B cell (primary cell): ENCODE data around the gene AMOTL1. TPM values are rescaled to one million over a fixed set of nuclear protein-coding genes. Genes with fewer than 3 reads are reported as not detected.
A peak's percentile ranks its signal among the peaks of the same experiment; 100 is the strongest.

ENCODE experiments used
- ATAC-seq: fragments of 200-7000 bp; cut with Tn5 transposase; one replicate; pipeline ENCODE4 v1.10.0; 2021; ENCODE audit warnings: low read depth, mild to moderate bottlenecking, moderate number of reproducible peaks, moderate library complexity
- CTCF ChIA-PET: fragments of 350-600 bp; sonication (Branson Sonifier 250); formaldehyde crosslinking; loops from one replicate; lab custom pipeline; 2021; ENCODE audit warnings: antibody characterized with exemption, inconsistent platforms; lab: Charles Lee
- POLR2A ChIA-PET: fragments of 350-600 bp; sonication (Branson Sonifier 250); formaldehyde crosslinking; loops from one replicate; lab custom pipeline; 2021; ENCODE audit warnings: antibody characterized with exemption; lab: Charles Lee
- DNase-seq: peaks from one replicate; pipeline ENCODE4 v3.0.0; 2013
- H2AFZ ChIP-seq: 2 replicates; pipeline ENCODE4 v1.6.1; 2012; ENCODE audit warnings: mild to moderate bottlenecking, low read depth, low read length; ENCODE audit not compliant: insufficient read depth, poor library complexity, severe bottlenecking
- H3K27ac ChIP-seq, 2 donors: 1 replicate in 1 of 2; 2 replicates in 1 of 2; pipeline ENCODE4 v1.5.1; 2012 to 2013; ENCODE audit warnings: low read length in 2 of 2, mild to moderate bottlenecking in 2 of 2, moderate library complexity in 1 of 2
- H3K27me3 ChIP-seq, 4 experiments: fragments of 200-600 bp in 1 of 4; sonication (generic) in 1 of 4; replicated peaks in 1 of 4; 1 replicate in 2 of 4; 2 replicates in 2 of 4; pipeline versions ENCODE4 v1.6.1 to v1.7.0; 2013 to 2016; ENCODE audit warnings: low read length in 3 of 4, mild to moderate bottlenecking in 2 of 4, mixed read lengths in 1 of 4, moderate library complexity in 1 of 4; ENCODE audit not compliant: insufficient read depth in 4 of 4, control insufficient read depth in 3 of 4; ENCODE audit errors: control extremely low read depth in 1 of 4
- H3K36me3 ChIP-seq, 2 experiments: replicated peaks in 1 of 2; 1 replicate in 1 of 2; 2 replicates in 1 of 2; pipeline versions ENCODE4 v1.6.1 to v1.7.1; 2013; ENCODE audit warnings: low read length in 1 of 2; ENCODE audit not compliant: insufficient read depth in 2 of 2, control insufficient read depth in 1 of 2; ENCODE audit errors: control extremely low read depth in 1 of 2, extremely low read depth in 1 of 2
- H3K4me1 ChIP-seq, 2 donors: fragments of 200-600 bp in 1 of 2; sonication (generic) in 1 of 2; 1 replicate in 1 of 2; 2 replicates in 1 of 2; pipeline versions ENCODE4 v1.5.1 to v1.6.1; 2013 to 2017; ENCODE audit warnings: low read length in 2 of 2; ENCODE audit not compliant: control insufficient read depth in 2 of 2, insufficient read depth in 2 of 2
- H3K4me2 ChIP-seq: replicated peaks from 2 replicates; pipeline ENCODE3; 2012; ENCODE audit warnings: mild to moderate bottlenecking, low read depth, low read length; ENCODE audit not compliant: poor library complexity, severe bottlenecking
- H3K4me3 ChIP-seq, 5 experiments: fragments of 200-600 bp in 1 of 5; sonication (generic) in 1 of 5; 1 replicate in 3 of 5; 2 replicates in 2 of 5; pipeline versions ENCODE4 v1.5.1 to v1.7.0; 2011 to 2016; ENCODE audit warnings: low read length in 4 of 5, mild to moderate bottlenecking in 4 of 5, low read depth in 2 of 5, control low read depth in 1 of 5, moderate library complexity in 1 of 5; ENCODE audit not compliant: insufficient read depth in 1 of 5; ENCODE audit errors: control extremely low read depth in 1 of 5, extremely low read depth in 1 of 5
- H3K79me2 ChIP-seq: fragments of 200-600 bp; sonication (generic); one replicate; pipeline ENCODE4 v1.6.0; 2016; ENCODE audit warnings: low read length; ENCODE audit not compliant: control insufficient read depth, insufficient read depth
- H3K9ac ChIP-seq: fragments of 200-600 bp; sonication (generic); 2 replicates; pipeline ENCODE4 v1.6.1; 2017; ENCODE audit warnings: mild to moderate bottlenecking, low read length, moderate library complexity
- H3K9me3 ChIP-seq, 3 donors: one replicate each; pipeline versions ENCODE4 v1.6.1 to v1.7.1; 2013; ENCODE audit warnings: low read length in 2 of 3; ENCODE audit not compliant: control insufficient read depth in 2 of 3, insufficient read depth in 1 of 3; ENCODE audit errors: control extremely low read depth in 1 of 3
- H4K20me1 ChIP-seq: 2 replicates; pipeline ENCODE4 v1.6.0; 2012; ENCODE audit warnings: mild to moderate bottlenecking, low read length; ENCODE audit not compliant: insufficient read depth, control insufficient read depth, poor library complexity, severe bottlenecking
- H3K27ac Mint-ChIP-seq: one replicate; pipeline ENCODE4 v1.8.0; 2021; ENCODE audit warnings: mixed read lengths
- H3K27me3 Mint-ChIP-seq: one replicate; pipeline ENCODE4 v1.8.0; 2021; ENCODE audit warnings: mixed read lengths
- H3K4me1 Mint-ChIP-seq: one replicate; pipeline ENCODE4 v1.8.0; 2021; ENCODE audit warnings: mixed read lengths
- H3K4me3 Mint-ChIP-seq: one replicate; pipeline ENCODE4 v1.8.0; 2021; ENCODE audit warnings: mixed read lengths
- H3K9me3 Mint-ChIP-seq: one replicate; pipeline ENCODE4 v1.8.0; 2022; ENCODE audit warnings: mixed read lengths; ENCODE audit not compliant: insufficient read depth
- EZH2 ChIP-seq: IDR thresholded peaks from 2 replicates; pipeline ENCODE4 v1.6.1; 2012; ENCODE audit warnings: borderline replicate concordance, low read depth, mild to moderate bottlenecking, moderate library complexity, low read length; ENCODE audit not compliant: insufficient read depth, poor library complexity, severe bottlenecking
- whole genome bisulfite sequencing: methylation state at CpG from one replicate; pipeline ENCODE4 v1.1.5; 2013; ENCODE audit warnings: missing lambda C conversion rate; ENCODE audit not compliant: insufficient coverage; 5-methylcytosine and 5-hydroxymethylcytosine counted together
- intact Hi-C: fragments of 100-400 bp; cut with micrococcal nuclease; formaldehyde crosslinking; loops from one replicate; pipeline ENCODE4 v1.10.0; 2022
- polyA plus RNA-seq: library from polyadenylated mRNA; depleted of rRNA; stranded (reverse); fragments of >200 nt; gene quantifications from 2 replicates; pipeline ENCODE4 v1.2.3, GENCODE V29; 2012
- total RNA-seq, 2 donors: library from RNA; stranded (reverse); fragments of 120-200 nt in 1 of 2; gene quantifications; 1 replicate in 1 of 2; 2 replicates in 1 of 2; pipeline versions ENCODE4 v1.2.3 to v1.2.4, GENCODE V29; 2013 to 2022
- TF ChIP-seq, protein P1 (sequence below): fragments of 200-600 bp; IDR thresholded peaks from one replicate; pipeline ENCODE4 v1.8.0; 2022; ENCODE audit warnings: antibody characterized with exemption, mild to moderate bottlenecking

Gene AMOTL1
- total and polyA plus RNA-seq, 2 donors (not counting 1 experiment from before 2014, with no cell fraction given): 0.04 to 0.30 TPM

DNA sequence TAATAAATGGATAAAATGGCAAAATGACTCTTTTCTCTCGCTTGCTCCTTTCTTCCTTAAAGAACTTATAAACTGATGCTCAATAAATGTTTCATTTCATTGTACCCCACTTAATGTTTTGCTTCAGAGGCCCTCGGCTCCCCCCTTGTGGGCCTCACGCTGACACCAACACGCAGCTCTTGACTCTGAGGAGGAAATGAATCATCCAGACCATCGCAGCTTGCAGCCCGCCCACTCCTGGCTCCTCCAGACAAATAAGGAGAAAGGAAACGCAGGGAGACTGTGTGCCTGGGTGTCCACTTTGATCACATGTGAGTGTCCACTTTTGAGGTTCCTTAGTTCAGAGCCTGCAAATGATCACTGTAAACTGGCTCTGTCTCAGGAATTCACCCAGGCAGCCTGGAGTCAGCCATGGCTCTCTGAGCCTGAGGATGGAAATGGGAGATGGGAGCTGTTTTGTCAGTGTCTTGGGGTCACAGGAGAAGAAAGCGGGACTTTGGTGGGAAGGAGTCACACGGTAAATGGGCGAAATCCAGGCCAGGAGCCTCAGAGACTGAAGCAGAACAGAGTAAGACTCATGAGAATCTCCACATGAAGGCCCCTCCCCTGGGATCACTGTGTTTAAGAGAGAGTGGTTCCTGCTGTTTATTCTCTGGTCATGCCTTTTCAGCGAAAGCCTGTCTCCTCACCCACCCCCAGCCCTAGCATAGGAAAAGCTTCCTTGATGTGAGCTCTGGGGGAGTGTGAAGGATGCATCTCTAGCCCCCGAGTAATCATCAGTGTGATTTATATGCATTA, 108.7 kb downstream of the AMOTL1 start:
- no peaks in the 10 kb centered on the region for H3K36me3 ChIP-seq
- H3K27ac Mint-ChIP-seq: no peak overlapping the region
- peak overlapping the region; percentile 62 for H2AFZ ChIP-seq
- intact Hi-C loops: no loop called here
- H3K4me3 Mint-ChIP-seq: peak overlapping the region; percentile 10
- H4K20me1 ChIP-seq: no peaks in the 10 kb centered on the region
- peak overlapping the region; percentile 16 for H3K4me2 ChIP-seq
- 17% methylated on average over 6 of the region's 12 CpGs for WGBS
- ATAC-seq (peak; percentile 58), DNase-seq (no peak)
- H3K27ac ChIP-seq: no peak overlapping the region
- H3K4me1 Mint-ChIP-seq: peaks cover 12% of the 10 kb centered on the region
- TF ChIP-seq, protein P1, sequence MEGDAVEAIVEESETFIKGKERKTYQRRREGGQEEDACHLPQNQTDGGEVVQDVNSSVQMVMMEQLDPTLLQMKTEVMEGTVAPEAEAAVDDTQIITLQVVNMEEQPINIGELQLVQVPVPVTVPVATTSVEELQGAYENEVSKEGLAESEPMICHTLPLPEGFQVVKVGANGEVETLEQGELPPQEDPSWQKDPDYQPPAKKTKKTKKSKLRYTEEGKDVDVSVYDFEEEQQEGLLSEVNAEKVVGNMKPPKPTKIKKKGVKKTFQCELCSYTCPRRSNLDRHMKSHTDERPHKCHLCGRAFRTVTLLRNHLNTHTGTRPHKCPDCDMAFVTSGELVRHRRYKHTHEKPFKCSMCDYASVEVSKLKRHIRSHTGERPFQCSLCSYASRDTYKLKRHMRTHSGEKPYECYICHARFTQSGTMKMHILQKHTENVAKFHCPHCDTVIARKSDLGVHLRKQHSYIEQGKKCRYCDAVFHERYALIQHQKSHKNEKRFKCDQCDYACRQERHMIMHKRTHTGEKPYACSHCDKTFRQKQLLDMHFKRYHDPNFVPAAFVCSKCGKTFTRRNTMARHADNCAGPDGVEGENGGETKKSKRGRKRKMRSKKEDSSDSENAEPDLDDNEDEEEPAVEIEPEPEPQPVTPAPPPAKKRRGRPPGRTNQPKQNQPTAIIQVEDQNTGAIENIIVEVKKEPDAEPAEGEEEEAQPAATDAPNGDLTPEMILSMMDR: no peak
- no peak for TF ChIP-seq EZH2
- no peaks in the 10 kb centered on the region for H3K27me3 ChIP-seq
- H3K4me1 ChIP-seq: peaks cover 6 to 10% of the 10 kb centered on the region in 2 donors
- peaks cover 7% of the 10 kb centered on the region for H3K27me3 Mint-ChIP-seq
- no peaks in the 10 kb centered on the region for H3K79me2 ChIP-seq
- no peaks in the 10 kb centered on the region for H3K9me3 ChIP-seq
- CTCF ChIA-PET: interaction anchor here (0.6 to 1.0 kb wide), 2 partner anchors 90 to 1468 kb away, joined by 3 to 4 read pairs; no protein-coding TSS in a partner anchor
- H3K9me3 Mint-ChIP-seq: no peaks in the 10 kb centered on the region
- no peak overlapping the region for H3K9ac ChIP-seq
- POLR2A ChIA-PET: interaction anchor here (0.6 kb wide), 1 partner anchor 53 kb away, joined by 3 read pairs; no protein-coding TSS in a partner anchor
- H3K4me3 ChIP-seq: no peak overlapping the region
